HG03469 (cell line): Measurements from ENCODE around the gene JMJD1C.

Experiments
- ATAC-seq: cut with Tn5 transposase; IDR thresholded peaks from one replicate; pipeline ENCODE4 v1.9.1; 2021; ENCODE audit warnings: mild to moderate bottlenecking, moderate library complexity, moderate number of reproducible peaks; ENCODE audit not compliant: unreplicated experiment

JMJD1C gene

GRCh38 chr10:63480237-63480636, 14.5 kb upstream of the JMJD1C start:
- no peak for ATAC-seq

GRCh38 chr10:63478564-63478963, 12.8 kb upstream of the JMJD1C start:
- no peak for ATAC-seq

GRCh38 chr10:63477927-63478326, 12.2 kb upstream of the JMJD1C start:
- ATAC-seq = no peak

- ATAC-seq = no peak
These were observed 8.7 kb upstream of the JMJD1C start for GRCh38 chr10:63474488-63474887.

- no peak for ATAC-seq
These were observed 5.2 kb upstream of the JMJD1C start for GRCh38 chr10:63470928-63471327.

- ATAC-seq = no peak
These were observed 3.2 kb upstream of the JMJD1C start for GRCh38 chr10:63468947-63469346.

- no peak for ATAC-seq
These were observed 2.1 kb upstream of the JMJD1C start for GRCh38 chr10:63467841-63468240.

GRCh38 chr10:63466144-63466935, 563 bp upstream of the JMJD1C start:
- ATAC-seq = no peak

GRCh38 chr10:63464402-63465292, 1.1 kb downstream of the JMJD1C start:
- ATAC-seq = peak; percentile 21

- no peak for ATAC-seq
These were observed 3.3 kb downstream of the JMJD1C start for GRCh38 chr10:63462442-63462841.

GRCh38 chr10:63458177-63458576, 7.6 kb downstream of the JMJD1C start:
- ATAC-seq = no peak

GRCh38 chr10:63457594-63457993, 8.2 kb downstream of the JMJD1C start:
- no peak for ATAC-seq

- ATAC-seq = no peak
These were observed 9.2 kb downstream of the JMJD1C start for GRCh38 chr10:63456437-63457210.

- no peak for ATAC-seq
These were observed 10.3 kb downstream of the JMJD1C start for GRCh38 chr10:63455507-63455906.

GRCh38 chr10:63454631-63455030, 11.1 kb downstream of the JMJD1C start:
- no peak for ATAC-seq

- no peak for ATAC-seq
These were observed 13.3 kb downstream of the JMJD1C start for GRCh38 chr10:63452524-63452923.

- ATAC-seq = no peak
These were observed 18.9 kb downstream of the JMJD1C start for GRCh38 chr10:63446716-63447440.

GRCh38 chr10:63441404-63441803, 24.4 kb downstream of the JMJD1C start:
- ATAC-seq = no peak

- ATAC-seq = no peak
These were observed 26.2 kb downstream of the JMJD1C start for GRCh38 chr10:63439607-63440006.
